Liver (tissue), 9 donors: Measurements from ENCODE around the gene ACBD3. TPM values are rescaled to one million over a fixed set of nuclear protein-coding genes. Genes with fewer than 3 reads are reported as not detected.

Experiments used
- DNase-seq: peaks from one replicate; pipeline ENCODE4 v3.0.0-alpha.2; 2017; ENCODE audit warnings: low spot score
- H3K27ac ChIP-seq, 2 donors: one replicate each; pipeline ENCODE4 v1.7.0; 2013; ENCODE audit warnings: inconsistent platforms in 2 of 2, low read length in 2 of 2, control low read depth in 1 of 2, low read depth in 1 of 2, mild to moderate bottlenecking in 1 of 2
- H3K27me3 ChIP-seq, 4 donors: one replicate each; pipeline versions ENCODE4 v1.6.1 to v1.7.0; 2013; ENCODE audit warnings: low read length in 3 of 4, inconsistent platforms in 1 of 4, mild to moderate bottlenecking in 1 of 4, moderate library complexity in 1 of 4; ENCODE audit not compliant: control insufficient read depth in 4 of 4, insufficient read depth in 4 of 4
- H3K36me3 ChIP-seq, 4 donors: one replicate each; pipeline versions ENCODE4 v1.6.1 to v1.7.0; 2013; ENCODE audit warnings: low read length in 3 of 4, mild to moderate bottlenecking in 3 of 4, low read depth in 1 of 4, moderate library complexity in 1 of 4; ENCODE audit not compliant: control insufficient read depth in 4 of 4, insufficient read depth in 3 of 4
- H3K4me1 ChIP-seq, 4 donors: one replicate each; pipeline versions ENCODE4 v1.6.1 to v1.7.0; 2013; ENCODE audit warnings: low read length in 3 of 4, mild to moderate bottlenecking in 3 of 4, moderate library complexity in 1 of 4; ENCODE audit not compliant: control insufficient read depth in 4 of 4, insufficient read depth in 4 of 4
- H3K4me3 ChIP-seq, 3 donors: one replicate each; pipeline versions ENCODE4 v1.6.1 to v1.7.0; 2013; ENCODE audit warnings: low read length in 3 of 3, control low read depth in 1 of 3, low read depth in 1 of 3, mild to moderate bottlenecking in 1 of 3
- H3K9ac ChIP-seq, 2 donors: one replicate each; pipeline ENCODE4 v1.7.0; 2013; ENCODE audit warnings: low read length in 2 of 2, mild to moderate bottlenecking in 2 of 2, moderate library complexity in 2 of 2, control low read depth in 1 of 2, low read depth in 1 of 2
- H3K9me3 ChIP-seq, 4 donors: one replicate each; pipeline versions ENCODE4 v1.6.1 to v1.7.0; 2013; ENCODE audit warnings: low read length in 3 of 4; ENCODE audit not compliant: control insufficient read depth in 4 of 4
- GABPA ChIP-seq, 2 donors: IDR thresholded peaks in 1 of 2; conservative IDR thresholded peaks in 1 of 2; 2 replicates each; pipeline ENCODE4 v1.6.1; 2016; ENCODE audit warnings: antibody characterized with exemption in 2 of 2, mild to moderate bottlenecking in 1 of 2, moderate library complexity in 1 of 2
- HNF4A ChIP-seq, 2 donors: conservative IDR thresholded peaks; 2 replicates each; pipeline ENCODE4 v1.6.1; 2016; ENCODE audit warnings: antibody characterized with exemption in 2 of 2, mild to moderate bottlenecking in 2 of 2
- HNF4G ChIP-seq: IDR thresholded peaks from 2 replicates; pipeline ENCODE4 v1.6.1; 2016; ENCODE audit warnings: antibody characterized with exemption
- JUND ChIP-seq, 2 donors: IDR thresholded peaks; 2 replicates each; pipeline ENCODE4 v1.6.1; 2016; ENCODE audit warnings: antibody characterized with exemption in 2 of 2
- RXRA ChIP-seq, 2 donors: IDR thresholded peaks; 2 replicates each; pipeline ENCODE4 v1.6.1; 2017 to 2018; ENCODE audit warnings: antibody characterized with exemption in 2 of 2, mild to moderate bottlenecking in 1 of 2
- YY1 ChIP-seq: IDR thresholded peaks from 2 replicates; pipeline ENCODE4 v1.6.1; 2016; ENCODE audit warnings: antibody characterized with exemption, mild to moderate bottlenecking
- WGBS: extraction: QIAGEN DNeasy Blood & Tissue Kit; methylation state at CpG from one replicate; pipeline ENCODE4 v1.1.7; 2013; 5-methylcytosine and 5-hydroxymethylcytosine counted together
- polyA plus RNA-seq, 2 donors: library from polyadenylated mRNA; stranded (reverse) in 1 of 2; unstranded in 1 of 2; fragments of 200-250 nt in 1 of 2; fragments of >200 nt in 1 of 2; fragmentation: Nextera tagmentation in 1 of 2; extraction: Ambion mirVana in 1 of 2; gene quantifications; one replicate each; pipeline versions ENCODE4 v1.2.1 to v1.2.3, GENCODE V29; 2013 to 2015
- total RNA-seq, 2 donors: library from RNA; depleted of rRNA; stranded (reverse); fragments of >200 nt; gene quantifications; one replicate each; pipeline ENCODE4 v1.2.3, GENCODE V29; 2014
- TF ChIP-seq, protein P1 (sequence below): IDR thresholded peaks from 2 replicates; pipeline ENCODE4 v1.6.1; 2016; ENCODE audit warnings: antibody characterized with exemption, mild to moderate bottlenecking
- donor health status: healthy.
- donor health status: healthy.
- donor health status: healthy.
- donor health status: healthy.
- donor health status: healthy.

The ACBD3 gene
- total and polyA plus RNA-seq, 4 donors, result 9.0 to 26.9 (median 14.1) TPM

DNA sequence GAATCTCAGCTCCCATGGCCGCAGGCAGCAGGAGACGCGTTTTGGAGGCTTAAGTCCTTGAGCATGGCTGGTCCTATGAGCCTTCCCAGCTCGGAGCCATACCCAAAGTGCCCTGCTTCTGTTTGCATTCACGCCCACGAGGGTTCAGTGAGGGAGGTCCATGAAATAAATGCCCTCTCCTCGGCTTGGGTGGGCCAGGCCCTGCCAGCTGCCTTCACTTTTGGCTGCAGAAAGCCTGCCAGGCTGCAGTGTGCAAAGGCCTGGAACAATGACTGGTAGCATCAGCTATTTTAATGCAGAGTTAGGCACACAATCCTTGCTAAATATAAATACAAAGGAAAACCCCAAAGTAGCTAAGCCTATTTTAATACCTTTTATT, 74.7 kb downstream of the ACBD3 start:
- Histone ChIP-seq H3K27ac (no peak overlapping the region), H3K27me3 (no peaks in the 10 kb centered on the region), H3K4me1 (peaks cover 3 to 21% (median 12%) of the 10 kb centered on the region in 4 donors), H3K9me3 (no peaks in the 10 kb centered on the region), H3K4me3 (no peak overlapping the region), H3K9ac (no peak overlapping the region), H3K36me3 (no peaks in the 10 kb centered on the region)
- WGBS, result 84% methylated on average over 7 of the region's 7 CpGs
- no peak for DNase-seq
- TF ChIP-seq, protein P1, sequence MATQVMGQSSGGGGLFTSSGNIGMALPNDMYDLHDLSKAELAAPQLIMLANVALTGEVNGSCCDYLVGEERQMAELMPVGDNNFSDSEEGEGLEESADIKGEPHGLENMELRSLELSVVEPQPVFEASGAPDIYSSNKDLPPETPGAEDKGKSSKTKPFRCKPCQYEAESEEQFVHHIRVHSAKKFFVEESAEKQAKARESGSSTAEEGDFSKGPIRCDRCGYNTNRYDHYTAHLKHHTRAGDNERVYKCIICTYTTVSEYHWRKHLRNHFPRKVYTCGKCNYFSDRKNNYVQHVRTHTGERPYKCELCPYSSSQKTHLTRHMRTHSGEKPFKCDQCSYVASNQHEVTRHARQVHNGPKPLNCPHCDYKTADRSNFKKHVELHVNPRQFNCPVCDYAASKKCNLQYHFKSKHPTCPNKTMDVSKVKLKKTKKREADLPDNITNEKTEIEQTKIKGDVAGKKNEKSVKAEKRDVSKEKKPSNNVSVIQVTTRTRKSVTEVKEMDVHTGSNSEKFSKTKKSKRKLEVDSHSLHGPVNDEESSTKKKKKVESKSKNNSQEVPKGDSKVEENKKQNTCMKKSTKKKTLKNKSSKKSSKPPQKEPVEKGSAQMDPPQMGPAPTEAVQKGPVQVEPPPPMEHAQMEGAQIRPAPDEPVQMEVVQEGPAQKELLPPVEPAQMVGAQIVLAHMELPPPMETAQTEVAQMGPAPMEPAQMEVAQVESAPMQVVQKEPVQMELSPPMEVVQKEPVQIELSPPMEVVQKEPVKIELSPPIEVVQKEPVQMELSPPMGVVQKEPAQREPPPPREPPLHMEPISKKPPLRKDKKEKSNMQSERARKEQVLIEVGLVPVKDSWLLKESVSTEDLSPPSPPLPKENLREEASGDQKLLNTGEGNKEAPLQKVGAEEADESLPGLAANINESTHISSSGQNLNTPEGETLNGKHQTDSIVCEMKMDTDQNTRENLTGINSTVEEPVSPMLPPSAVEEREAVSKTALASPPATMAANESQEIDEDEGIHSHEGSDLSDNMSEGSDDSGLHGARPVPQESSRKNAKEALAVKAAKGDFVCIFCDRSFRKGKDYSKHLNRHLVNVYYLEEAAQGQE, result no peak
- TF ChIP-seq JUND (IDR thresholded peaks at IDR 0.05) (no peak), GABPA (IDR thresholded peaks at IDR 0.05 in 1 of 2, conservative IDR thresholded peaks at IDR 0.05 in 1 of 2) (no peak), HNF4G (no peak)

DNA sequence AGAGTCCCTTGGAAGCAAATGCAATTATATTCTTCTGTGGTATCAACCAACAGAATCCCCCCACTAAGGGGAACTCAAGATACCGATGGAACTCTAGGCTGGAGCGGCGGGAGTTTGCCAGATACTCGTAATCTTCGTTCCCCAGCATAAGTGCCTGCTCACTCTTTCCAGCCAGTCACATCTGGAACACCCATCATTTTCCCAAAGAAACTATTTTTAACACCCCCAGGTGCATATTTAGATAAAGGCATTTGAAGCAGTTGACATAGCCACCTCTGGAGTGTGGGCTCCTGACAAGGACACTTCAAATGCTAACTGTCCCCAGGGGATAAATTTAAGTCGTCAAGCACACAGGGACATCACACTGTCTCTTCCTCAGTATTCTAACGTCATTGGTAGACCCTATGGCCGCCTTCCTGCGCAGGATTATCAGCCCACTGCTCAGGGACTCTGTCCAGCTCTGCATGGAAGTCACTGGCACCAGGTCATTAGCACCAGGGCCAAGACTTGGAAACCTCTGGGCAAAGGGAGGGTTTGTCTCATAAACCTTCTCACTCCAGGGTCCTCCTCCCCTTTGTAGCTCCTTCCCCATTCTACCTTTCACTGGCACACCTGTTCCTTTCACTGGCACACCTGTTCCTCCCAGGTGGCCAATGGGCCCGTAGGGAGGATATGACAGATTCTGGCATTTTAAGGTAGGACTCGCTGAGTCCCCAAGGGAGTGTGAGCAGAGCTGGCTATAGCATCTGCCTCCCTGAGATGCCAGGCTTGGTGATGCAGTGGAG, 75.3 kb downstream of the ACBD3 start:
- TF ChIP-seq YY1, result no peak
- TF ChIP-seq, protein P1, result no peak
- no peak for TF ChIP-seq HNF4A (conservative IDR thresholded peaks at IDR 0.05)
- no peak for TF ChIP-seq GABPA (IDR thresholded peaks at IDR 0.05 in 1 of 2, conservative IDR thresholded peaks at IDR 0.05 in 1 of 2)
- TF ChIP-seq RXRA (IDR thresholded peaks at IDR 0.05), result peak in 1 of 2 donors; percentile 17
- Histone ChIP-seq H3K9me3 (no peaks in the 10 kb centered on the region), H3K27ac (peak overlapping the region; percentile 93 to 98), H3K9ac (no peak overlapping the region), H3K4me1 (peaks cover 3 to 21% (median 12%) of the 10 kb centered on the region in 4 donors), H3K36me3 (no peaks in the 10 kb centered on the region), H3K4me3 (peak overlapping the region in 2 of 3 donors; percentile 1 to 80), H3K27me3 (no peaks in the 10 kb centered on the region)
- 72% methylated on average over 11 of the region's 11 CpGs for WGBS
- no peak for DNase-seq
